Measurements from ENCODE around the gene CYBB. TPM values are rescaled to one million over a fixed set of nuclear protein-coding genes. Genes with fewer than 3 reads are reported as not detected.

CYBB gene
- polyA plus RNA-seq, 1 experiment, result not detected

DNA sequence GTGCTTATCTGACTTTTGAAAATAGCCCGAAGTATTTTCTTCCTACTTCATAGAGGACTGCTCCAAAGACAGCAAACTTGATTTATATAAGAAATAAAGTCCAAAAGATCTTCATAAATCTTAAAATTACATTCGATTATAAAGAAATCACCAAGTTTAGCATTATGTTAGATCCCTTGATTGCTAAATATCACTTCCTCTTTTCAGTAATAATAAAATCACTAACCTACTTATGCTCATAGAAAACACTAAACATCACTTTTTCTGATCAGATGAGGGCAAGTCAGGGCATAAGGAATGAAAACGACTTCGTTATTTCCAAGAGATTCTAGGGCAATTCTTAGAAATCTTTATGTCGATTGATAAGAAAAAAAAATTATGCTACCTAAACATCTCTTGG is 35.5 kb downstream of the CYBB start:
- ChIA-PET POLR2A (no interaction called here), CTCF (no interaction called here)
- Histone ChIP-seq H3K27ac (ENCODE audit: low read depth, low read length) (no peak overlapping the region), H3K9me3 (ENCODE audit: control insufficient read depth, insufficient read depth, low read length) (no peaks in the 10 kb centered on the region), H3K4me3 (ENCODE audit: low read depth, low read length) (no peak overlapping the region), H3K27me3 (ENCODE audit: control insufficient read depth, insufficient read depth, low read length) (no peaks in the 10 kb centered on the region)
- no peak for DNase-seq (ENCODE audit: low read depth, low spot score)
- TF ChIP-seq, protein P1, sequence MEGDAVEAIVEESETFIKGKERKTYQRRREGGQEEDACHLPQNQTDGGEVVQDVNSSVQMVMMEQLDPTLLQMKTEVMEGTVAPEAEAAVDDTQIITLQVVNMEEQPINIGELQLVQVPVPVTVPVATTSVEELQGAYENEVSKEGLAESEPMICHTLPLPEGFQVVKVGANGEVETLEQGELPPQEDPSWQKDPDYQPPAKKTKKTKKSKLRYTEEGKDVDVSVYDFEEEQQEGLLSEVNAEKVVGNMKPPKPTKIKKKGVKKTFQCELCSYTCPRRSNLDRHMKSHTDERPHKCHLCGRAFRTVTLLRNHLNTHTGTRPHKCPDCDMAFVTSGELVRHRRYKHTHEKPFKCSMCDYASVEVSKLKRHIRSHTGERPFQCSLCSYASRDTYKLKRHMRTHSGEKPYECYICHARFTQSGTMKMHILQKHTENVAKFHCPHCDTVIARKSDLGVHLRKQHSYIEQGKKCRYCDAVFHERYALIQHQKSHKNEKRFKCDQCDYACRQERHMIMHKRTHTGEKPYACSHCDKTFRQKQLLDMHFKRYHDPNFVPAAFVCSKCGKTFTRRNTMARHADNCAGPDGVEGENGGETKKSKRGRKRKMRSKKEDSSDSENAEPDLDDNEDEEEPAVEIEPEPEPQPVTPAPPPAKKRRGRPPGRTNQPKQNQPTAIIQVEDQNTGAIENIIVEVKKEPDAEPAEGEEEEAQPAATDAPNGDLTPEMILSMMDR (IDR thresholded peaks at IDR 0.05; ENCODE audit: low read depth, low read length), result no peak

DNA sequence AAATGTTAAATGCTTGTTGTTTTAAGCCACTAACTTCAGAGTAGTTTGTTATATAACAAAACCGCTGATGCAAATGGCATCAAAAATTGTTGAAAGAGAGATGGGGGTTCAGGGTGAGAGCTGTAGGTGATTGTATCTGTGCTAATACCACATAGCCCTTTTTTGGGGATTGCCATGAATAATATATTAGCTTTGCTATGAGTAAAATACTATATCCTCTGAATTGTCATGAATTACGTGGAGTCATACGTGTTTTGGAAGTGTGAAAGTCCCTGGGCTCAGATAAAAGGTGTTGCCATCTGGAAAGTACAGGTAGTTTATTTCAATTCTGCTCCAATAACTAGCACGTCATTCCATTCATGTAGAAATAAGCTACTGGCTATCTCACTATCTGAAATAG is 36.9 kb downstream of the CYBB start:
- ChIA-PET POLR2A (no interaction called here), CTCF (no interaction called here)
- no peak for DNase-seq (ENCODE audit: low read depth, low spot score)
- TF ChIP-seq, protein P1 (IDR thresholded peaks at IDR 0.05; ENCODE audit: low read depth, low read length), result no peak
- Histone ChIP-seq H3K9me3 (ENCODE audit: control insufficient read depth, insufficient read depth, low read length) (no peaks in the 10 kb centered on the region), H3K27me3 (ENCODE audit: control insufficient read depth, insufficient read depth, low read length) (no peaks in the 10 kb centered on the region), H3K27ac (ENCODE audit: low read depth, low read length) (no peak overlapping the region), H3K4me3 (ENCODE audit: low read depth, low read length) (no peak overlapping the region)

DNA sequence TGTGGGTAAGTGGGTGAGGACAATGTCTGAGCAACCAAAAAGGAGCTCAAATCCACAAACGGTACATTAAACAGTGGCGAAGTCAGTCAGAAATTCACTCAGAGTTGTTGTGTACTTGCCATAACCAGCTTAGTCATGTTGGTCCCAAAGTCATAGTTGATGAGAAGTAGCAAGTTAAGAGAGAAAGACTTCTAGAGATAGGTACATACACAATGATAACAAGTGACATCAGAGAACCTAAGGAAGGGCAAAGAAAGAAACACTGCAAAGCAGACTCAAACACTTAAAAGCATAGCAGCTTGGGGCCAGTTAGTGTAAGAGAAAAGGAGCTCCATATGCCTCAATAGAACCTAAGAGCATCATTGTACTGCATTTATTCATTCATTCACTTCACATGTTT is 37.3 kb downstream of the CYBB start:
- Histone ChIP-seq H3K4me3 (ENCODE audit: low read depth, low read length) (no peak overlapping the region), H3K27me3 (ENCODE audit: control insufficient read depth, insufficient read depth, low read length) (no peaks in the 10 kb centered on the region), H3K9me3 (ENCODE audit: control insufficient read depth, insufficient read depth, low read length) (no peaks in the 10 kb centered on the region), H3K27ac (ENCODE audit: low read depth, low read length) (no peak overlapping the region)
- DNase-seq (ENCODE audit: low read depth, low spot score), result no peak
- POLR2A ChIA-PET, result no interaction called here
- CTCF ChIA-PET, result no interaction called here
- TF ChIP-seq, protein P1 (IDR thresholded peaks at IDR 0.05; ENCODE audit: low read depth, low read length), result no peak

DNA sequence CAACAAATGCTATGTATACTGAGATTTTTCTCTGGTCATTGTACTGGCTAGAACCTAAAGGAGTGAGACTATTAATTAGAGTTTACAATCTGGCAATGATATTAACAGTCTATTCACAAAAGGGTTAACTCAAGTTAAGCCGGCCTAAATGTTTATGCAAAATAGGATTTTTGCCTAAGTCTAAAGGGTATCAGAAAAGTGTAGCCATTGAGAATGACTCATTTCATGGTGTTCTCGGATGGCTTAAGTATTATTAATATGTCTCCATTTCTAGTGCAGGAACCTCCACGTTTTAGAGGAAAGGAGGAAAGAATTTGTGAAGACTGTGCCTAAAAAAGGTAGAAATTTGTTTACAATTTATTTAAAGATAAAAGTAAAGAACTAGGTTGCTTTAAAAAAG is 37.7 kb downstream of the CYBB start:
- TF ChIP-seq, protein P1 (IDR thresholded peaks at IDR 0.05; ENCODE audit: low read depth, low read length), result no peak
- CTCF ChIA-PET, result no interaction called here
- Histone ChIP-seq H3K27ac (ENCODE audit: low read depth, low read length) (no peak overlapping the region), H3K27me3 (ENCODE audit: control insufficient read depth, insufficient read depth, low read length) (no peaks in the 10 kb centered on the region), H3K4me3 (ENCODE audit: low read depth, low read length) (no peak overlapping the region), H3K9me3 (ENCODE audit: control insufficient read depth, insufficient read depth, low read length) (no peaks in the 10 kb centered on the region)
- POLR2A ChIA-PET, result no interaction called here
- no peak for DNase-seq (ENCODE audit: low read depth, low spot score)

DNA sequence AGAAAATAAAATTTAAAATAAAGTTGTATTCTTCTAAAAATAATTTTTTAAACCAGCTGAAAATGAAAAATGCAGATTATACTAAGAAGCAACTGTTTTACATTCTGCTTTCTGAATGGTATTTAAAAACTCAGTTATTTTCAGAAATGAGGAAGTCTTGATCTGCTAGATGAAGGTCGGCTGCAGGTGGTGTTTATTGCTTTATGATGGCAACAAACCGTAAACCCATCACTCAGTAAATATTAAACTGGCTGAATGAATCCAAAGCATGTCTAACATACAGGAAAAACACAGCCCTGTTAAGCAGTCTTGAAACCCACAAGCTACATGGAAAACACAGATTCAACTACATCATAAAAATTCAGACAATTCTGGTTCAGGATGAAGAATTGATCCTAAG is 38.2 kb downstream of the CYBB start:
- no peak overlapping the region for H3K27ac ChIP-seq (ENCODE audit: low read depth, low read length)
- H3K27me3 ChIP-seq (ENCODE audit: control insufficient read depth, insufficient read depth, low read length), result no peaks in the 10 kb centered on the region
- H3K9me3 ChIP-seq (ENCODE audit: control insufficient read depth, insufficient read depth, low read length), result no peaks in the 10 kb centered on the region
- TF ChIP-seq, protein P1 (IDR thresholded peaks at IDR 0.05; ENCODE audit: low read depth, low read length), result no peak
- no peak for DNase-seq (ENCODE audit: low read depth, low spot score)
- H3K4me3 ChIP-seq (ENCODE audit: low read depth, low read length), result no peak overlapping the region
- ChIA-PET POLR2A (no interaction called here), CTCF (no interaction called here)
